SK-N-SH (cell line): ENCODE data around the gene ATP11B. TPM values are rescaled to one million over a fixed set of nuclear protein-coding genes. Genes with fewer than 3 reads are reported as not detected.

Source experiments
- CTCF ChIA-PET: fragments of 300-600, 350-600 bp; formaldehyde crosslinking; extraction: SDS; loops from one replicate; lab custom pipeline; 2021; lab: Yijun Ruan, JAX
- POLR2A ChIA-PET: fragments of 350-600 bp; sonication (Branson Sonifier 250); formaldehyde crosslinking; extraction: SDS; loops from one replicate; lab custom pipeline; 2020; ENCODE audit warnings: antibody characterized with exemption, inconsistent platforms; lab: Yijun Ruan, JAX
- DNase-seq: peaks from one replicate; pipeline ENCODE4 v3.0.0; 2012
- H2AFZ ChIP-seq: fragments of 200-600 bp; sonication (generic); 2 replicates; pipeline ENCODE4 v1.8.1; 2016; ENCODE audit warnings: antibody characterized with exemption, mild to moderate bottlenecking, low read depth
- H3F3A ChIP-seq: fragments of 200-600 bp; sonication (generic); replicated peaks from 2 replicates; pipeline ENCODE3; 2016; ENCODE audit warnings: antibody characterized with exemption, mild to moderate bottlenecking; ENCODE audit not compliant: insufficient read depth
- H3K27ac ChIP-seq, 2 experiments: fragments of 200-500 bp in 1 of 2; fragments of 200-600 bp in 1 of 2; sonication (Bioruptor generic) in 1 of 2; sonication (generic), shearing (Covaris generic) in 1 of 2; 2 replicates each; pipeline versions ENCODE4 v1.5.1 to v1.6.1; 2014 to 2016; ENCODE audit warnings: low read depth in 2 of 2, inconsistent platforms in 1 of 2, low read length in 1 of 2, mild to moderate bottlenecking in 1 of 2, mixed read lengths in 1 of 2
- H3K27me3 ChIP-seq: fragments of 200-600 bp; sonication (generic), shearing (Covaris generic); 2 replicates; pipeline ENCODE4 v1.6.1; 2016; ENCODE audit warnings: mixed run types; ENCODE audit not compliant: insufficient read depth
- H3K36me3 ChIP-seq, 2 experiments: fragments of 200-500 bp in 1 of 2; fragments of 200-600 bp in 1 of 2; sonication (Bioruptor generic) in 1 of 2; sonication (generic) in 1 of 2; replicated peaks in 1 of 2; 2 replicates each; pipeline versions ENCODE3 to v1.5.1; 2014 to 2016; ENCODE audit warnings: low read length in 1 of 2, mild to moderate bottlenecking in 1 of 2; ENCODE audit not compliant: insufficient read depth in 2 of 2, control insufficient read depth in 1 of 2
- H3K4me1 ChIP-seq, 2 experiments: fragments of 200-500 bp in 1 of 2; fragments of 200-600 bp in 1 of 2; sonication (Bioruptor generic) in 1 of 2; sonication (generic), shearing (Covaris generic) in 1 of 2; 2 replicates each; pipeline versions ENCODE4 v1.5.1 to v1.6.1; 2014 to 2016; ENCODE audit warnings: low read depth in 1 of 2, low read length in 1 of 2, mixed run types in 1 of 2; ENCODE audit not compliant: insufficient read depth in 2 of 2, control insufficient read depth in 1 of 2
- H3K4me2 ChIP-seq: fragments of 200-600 bp; sonication (generic), shearing (Covaris generic); 2 replicates; pipeline ENCODE4 v1.6.1; 2017; ENCODE audit warnings: mixed run types
- H3K4me3 ChIP-seq, 2 experiments: fragments of 200-500 bp in 1 of 2; fragments of 200-600 bp in 1 of 2; sonication (Bioruptor generic) in 1 of 2; sonication (generic), shearing (Covaris generic) in 1 of 2; 2 replicates each; pipeline versions ENCODE4 v1.5.1 to v1.8.1; 2014 to 2016; ENCODE audit warnings: low read depth in 2 of 2, inconsistent platforms in 1 of 2, low read length in 1 of 2, mild to moderate bottlenecking in 1 of 2, mixed read lengths in 1 of 2, moderate library complexity in 1 of 2
- H3K79me2 ChIP-seq: fragments of 200-600 bp; sonication (generic); 2 replicates; pipeline ENCODE4 v1.8.1; 2017; ENCODE audit warnings: mild to moderate bottlenecking; ENCODE audit not compliant: insufficient read depth
- H3K9ac ChIP-seq: fragments of 200-600 bp; sonication (generic); 2 replicates; pipeline ENCODE4 v1.6.1; 2017; ENCODE audit warnings: mixed run types
- H3K9me2 ChIP-seq: fragments of 200-600 bp; sonication (generic); 2 replicates; pipeline ENCODE4 v1.6.1; 2017; ENCODE audit warnings: mixed run types
- H3K9me3 ChIP-seq: fragments of 200-600 bp; sonication (generic); 2 replicates; pipeline ENCODE4 v1.6.1; 2017; ENCODE audit warnings: mixed run types, mild to moderate bottlenecking, moderate library complexity
- H4K20me1 ChIP-seq: fragments of 200-600 bp; sonication (generic); 2 replicates; pipeline ENCODE4 v1.6.1; 2017; ENCODE audit warnings: mild to moderate bottlenecking, mixed run types; ENCODE audit not compliant: insufficient read depth
- CHD2 ChIP-seq: fragments of 150-350 bp; IDR thresholded peaks from 2 replicates; pipeline ENCODE4 v1.6.1; 2018; ENCODE audit warnings: low read length; ENCODE audit not compliant: partially characterized antibody
- ELF1 ChIP-seq: IDR thresholded peaks from 2 replicates; pipeline ENCODE4 v1.4.0; 2012
- EZH2phosphoT487 ChIP-seq: fragments of 200-600 bp; sonication (generic); IDR thresholded peaks from 2 replicates; pipeline ENCODE4 v1.6.1; 2017; ENCODE audit warnings: low read depth, mixed run types, mild to moderate bottlenecking, antibody characterized with exemption, moderate library complexity, borderline replicate concordance
- FOSL2 ChIP-seq: IDR thresholded peaks from 2 replicates; pipeline ENCODE4 v1.4.0; 2012; ENCODE audit warnings: low read depth, mild to moderate bottlenecking, moderate library complexity, borderline replicate concordance
- FOXJ3 ChIP-seq: sonication (generic); formaldehyde crosslinking; IDR thresholded peaks from 2 replicates; pipeline ENCODE4 v1.5.1; 2020; ENCODE audit warnings: mild to moderate bottlenecking, missing genetic modification reagents
- FOXM1 ChIP-seq: IDR thresholded peaks from 2 replicates; pipeline ENCODE4 v1.4.0; 2012; ENCODE audit warnings: low read depth, mild to moderate bottlenecking
- GABPA ChIP-seq: IDR thresholded peaks from 2 replicates; pipeline ENCODE4 v1.4.0; 2012; ENCODE audit warnings: low read depth, mild to moderate bottlenecking
- MEF2A ChIP-seq: IDR thresholded peaks from 2 replicates; pipeline ENCODE4 v1.4.0; 2012; ENCODE audit warnings: low read depth, borderline replicate concordance
- POLR2AphosphoS5 ChIP-seq: IDR thresholded peaks from 2 replicates; pipeline ENCODE4 v1.6.1; 2012; ENCODE audit warnings: low read depth, low read length
- RAD21 ChIP-seq: IDR thresholded peaks from 2 replicates; pipeline ENCODE4 v1.6.1; 2012; ENCODE audit warnings: mild to moderate bottlenecking, low read length
- SIN3A ChIP-seq: IDR thresholded peaks from 2 replicates; pipeline ENCODE4 v1.6.1; 2012; ENCODE audit warnings: low read depth, mild to moderate bottlenecking, low read length, moderate library complexity, borderline replicate concordance
- SMC3 ChIP-seq: IDR thresholded peaks from 2 replicates; pipeline ENCODE4 v1.6.1; 2012; ENCODE audit warnings: low read depth, low read length, improper control_type of control experiment
- TEAD4 ChIP-seq: IDR thresholded peaks from 2 replicates; pipeline ENCODE4 v1.4.0; 2012; ENCODE audit warnings: mild to moderate bottlenecking, borderline replicate concordance; ENCODE audit not compliant: insufficient read depth
- WGBS: methylation state at CpG from one replicate; pipeline ENCODE4 v1.1.6; 2017; ENCODE audit warnings: low lambda C conversion rate; 5-methylcytosine and 5-hydroxymethylcytosine counted together
- polyA plus RNA-seq, 3 experiments: library from polyadenylated mRNA; depleted of rRNA; stranded (reverse); fragments of >200 nt; gene quantifications; 2 replicates each; pipeline ENCODE4 v1.2.3, GENCODE V29; 2012
- TF ChIP-seq, protein P1 (sequence below): IDR thresholded peaks from 2 replicates; pipeline ENCODE4 v1.6.1; 2012; ENCODE audit warnings: mild to moderate bottlenecking, low read depth, low read length, moderate library complexity
- TF ChIP-seq, protein P2 (sequence below): IDR thresholded peaks from 2 replicates; pipeline ENCODE4 v1.4.0; 2012; ENCODE audit warnings: low read depth
- TF ChIP-seq, protein P3 (sequence below): IDR thresholded peaks from 2 replicates; pipeline ENCODE4; 2012
- TF ChIP-seq, protein P4 (sequence below): fragments of 150-350 bp; IDR thresholded peaks from 2 replicates; pipeline ENCODE4 v1.6.1; 2016; ENCODE audit warnings: mild to moderate bottlenecking, low read depth, low read length

ATP11B gene
- polyA plus RNA-seq, 1 of the 3 experiments (the other 2 are of a cell fraction), result 8.7 TPM

DNA sequence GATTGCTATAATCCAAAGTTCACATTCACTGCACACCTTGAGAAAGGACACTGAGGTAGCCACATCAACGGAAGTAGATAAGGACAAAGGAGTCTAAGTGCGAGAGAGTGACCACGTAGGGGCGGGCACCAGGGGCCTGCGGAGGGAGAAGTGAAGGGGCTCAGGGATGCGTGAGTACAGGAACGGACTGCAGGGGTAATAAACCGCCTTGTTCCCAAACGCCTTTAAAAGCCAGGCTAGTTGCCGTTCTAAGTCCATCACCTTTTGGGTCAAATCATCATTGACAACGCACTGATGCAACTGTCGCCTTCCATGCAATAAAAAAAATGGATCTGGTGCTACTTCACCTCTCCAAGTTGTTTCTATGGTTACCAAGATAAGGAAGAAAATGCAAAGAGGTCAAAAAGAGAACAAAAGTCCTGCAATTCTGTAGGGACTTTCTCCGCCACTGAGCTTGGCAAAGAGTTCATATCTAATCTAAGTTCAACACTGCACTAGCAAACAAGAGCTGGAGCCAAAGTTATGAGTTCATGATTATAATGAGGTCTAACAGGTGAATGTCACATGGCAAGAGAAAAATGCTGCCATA lies 32.6 kb upstream of the ATP11B start:
- ChIA-PET POLR2A (no interaction called here), CTCF (no interaction called here)
- Histone ChIP-seq H3K27me3 (no peaks in the 10 kb centered on the region), H3K36me3 (no peaks in the 10 kb centered on the region), H3K4me1 (peaks cover 0 to under 1% of the 10 kb centered on the region in 2 experiments; a peak in 1 of 4 replicates), H3K9me2 (no peaks in the 10 kb centered on the region), H3K4me2 (no peak overlapping the region), H2AFZ (no peak overlapping the region), H4K20me1 (no peaks in the 10 kb centered on the region), H3K9ac (no peak overlapping the region), H3K9me3 (no peaks in the 10 kb centered on the region), H3K79me2 (no peaks in the 10 kb centered on the region), H3K27ac (no peak overlapping the region), H3K4me3 (no peak overlapping the region), H3F3A (no peaks in the 10 kb centered on the region)
- TF ChIP-seq, protein P1, sequence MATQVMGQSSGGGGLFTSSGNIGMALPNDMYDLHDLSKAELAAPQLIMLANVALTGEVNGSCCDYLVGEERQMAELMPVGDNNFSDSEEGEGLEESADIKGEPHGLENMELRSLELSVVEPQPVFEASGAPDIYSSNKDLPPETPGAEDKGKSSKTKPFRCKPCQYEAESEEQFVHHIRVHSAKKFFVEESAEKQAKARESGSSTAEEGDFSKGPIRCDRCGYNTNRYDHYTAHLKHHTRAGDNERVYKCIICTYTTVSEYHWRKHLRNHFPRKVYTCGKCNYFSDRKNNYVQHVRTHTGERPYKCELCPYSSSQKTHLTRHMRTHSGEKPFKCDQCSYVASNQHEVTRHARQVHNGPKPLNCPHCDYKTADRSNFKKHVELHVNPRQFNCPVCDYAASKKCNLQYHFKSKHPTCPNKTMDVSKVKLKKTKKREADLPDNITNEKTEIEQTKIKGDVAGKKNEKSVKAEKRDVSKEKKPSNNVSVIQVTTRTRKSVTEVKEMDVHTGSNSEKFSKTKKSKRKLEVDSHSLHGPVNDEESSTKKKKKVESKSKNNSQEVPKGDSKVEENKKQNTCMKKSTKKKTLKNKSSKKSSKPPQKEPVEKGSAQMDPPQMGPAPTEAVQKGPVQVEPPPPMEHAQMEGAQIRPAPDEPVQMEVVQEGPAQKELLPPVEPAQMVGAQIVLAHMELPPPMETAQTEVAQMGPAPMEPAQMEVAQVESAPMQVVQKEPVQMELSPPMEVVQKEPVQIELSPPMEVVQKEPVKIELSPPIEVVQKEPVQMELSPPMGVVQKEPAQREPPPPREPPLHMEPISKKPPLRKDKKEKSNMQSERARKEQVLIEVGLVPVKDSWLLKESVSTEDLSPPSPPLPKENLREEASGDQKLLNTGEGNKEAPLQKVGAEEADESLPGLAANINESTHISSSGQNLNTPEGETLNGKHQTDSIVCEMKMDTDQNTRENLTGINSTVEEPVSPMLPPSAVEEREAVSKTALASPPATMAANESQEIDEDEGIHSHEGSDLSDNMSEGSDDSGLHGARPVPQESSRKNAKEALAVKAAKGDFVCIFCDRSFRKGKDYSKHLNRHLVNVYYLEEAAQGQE, result no peak
- TF ChIP-seq FOXM1 (no peak), CHD2 (no peak), RAD21 (no peak), ELF1 (no peak), FOXJ3 (CRISPR knock-in tag) (no peak), POLR2AphosphoS5 (no peak), GABPA (no peak), SMC3 (no peak), FOSL2 (no peak), EZH2phosphoT487 (no peak), MEF2A (no peak), SIN3A (no peak), TEAD4 (no peak)
- TF ChIP-seq, protein P2, sequence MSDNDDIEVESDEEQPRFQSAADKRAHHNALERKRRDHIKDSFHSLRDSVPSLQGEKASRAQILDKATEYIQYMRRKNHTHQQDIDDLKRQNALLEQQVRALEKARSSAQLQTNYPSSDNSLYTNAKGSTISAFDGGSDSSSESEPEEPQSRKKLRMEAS, result no peak
- TF ChIP-seq, protein P3, sequence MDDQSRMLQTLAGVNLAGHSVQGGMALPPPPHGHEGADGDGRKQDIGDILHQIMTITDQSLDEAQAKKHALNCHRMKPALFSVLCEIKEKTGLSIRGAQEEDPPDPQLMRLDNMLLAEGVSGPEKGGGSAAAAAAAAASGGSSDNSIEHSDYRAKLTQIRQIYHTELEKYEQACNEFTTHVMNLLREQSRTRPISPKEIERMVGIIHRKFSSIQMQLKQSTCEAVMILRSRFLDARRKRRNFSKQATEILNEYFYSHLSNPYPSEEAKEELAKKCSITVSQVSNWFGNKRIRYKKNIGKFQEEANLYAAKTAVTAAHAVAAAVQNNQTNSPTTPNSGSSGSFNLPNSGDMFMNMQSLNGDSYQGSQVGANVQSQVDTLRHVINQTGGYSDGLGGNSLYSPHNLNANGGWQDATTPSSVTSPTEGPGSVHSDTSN, result no peak
- TF ChIP-seq, protein P4, sequence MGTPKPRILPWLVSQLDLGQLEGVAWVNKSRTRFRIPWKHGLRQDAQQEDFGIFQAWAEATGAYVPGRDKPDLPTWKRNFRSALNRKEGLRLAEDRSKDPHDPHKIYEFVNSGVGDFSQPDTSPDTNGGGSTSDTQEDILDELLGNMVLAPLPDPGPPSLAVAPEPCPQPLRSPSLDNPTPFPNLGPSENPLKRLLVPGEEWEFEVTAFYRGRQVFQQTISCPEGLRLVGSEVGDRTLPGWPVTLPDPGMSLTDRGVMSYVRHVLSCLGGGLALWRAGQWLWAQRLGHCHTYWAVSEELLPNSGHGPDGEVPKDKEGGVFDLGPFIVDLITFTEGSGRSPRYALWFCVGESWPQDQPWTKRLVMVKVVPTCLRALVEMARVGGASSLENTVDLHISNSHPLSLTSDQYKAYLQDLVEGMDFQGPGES, result no peak
- no peak for DNase-seq
- WGBS, result 85% methylated on average over 13 of the region's 13 CpGs
